ENCODE measurements around the gene RAB6A. TPM values are rescaled to one million over a fixed set of nuclear protein-coding genes. Genes with fewer than 3 reads are reported as not detected.

RAB6A gene
- total and polyA plus RNA-seq, 2 donors (not counting 3 experiments of a cell fraction or from before 2014, with no cell fraction given) = 45.0 to 130 TPM

DNA sequence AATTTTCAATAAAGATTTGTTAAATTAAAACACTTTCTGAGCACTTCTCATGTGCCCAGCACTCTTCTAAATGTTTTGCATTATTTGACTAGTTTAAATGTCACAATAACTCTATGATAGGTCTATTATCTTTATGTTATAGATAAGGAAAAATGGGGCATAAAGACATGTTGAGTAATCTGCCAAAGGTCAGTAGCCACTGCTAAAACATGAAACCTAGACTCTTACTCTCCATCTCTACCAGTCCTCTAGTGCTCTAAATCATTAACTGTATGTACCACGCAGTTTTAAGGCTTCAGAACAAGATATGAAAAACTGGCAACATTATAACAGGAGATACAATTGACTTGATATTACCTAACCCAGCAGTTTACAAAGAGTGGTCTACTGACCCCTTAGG lies 6.9 kb downstream of the RAB6A start:
- Histone ChIP-seq H3K4me2 (ENCODE audit: insufficient read depth, low read length) (no peak overlapping the region), H3K79me2 (ENCODE audit: control insufficient read depth, insufficient read depth, low read length) (peaks cover 96% of the 10 kb centered on the region), H3K4me3 (replicated peaks in 1 of 3; ENCODE audit: insufficient read depth in 1 of 3, low read depth in 1 of 3, low read length in 3 of 3) (no peak overlapping the region), H3K9me1 (replicated peaks; ENCODE audit: control insufficient read depth, extremely low read depth, insufficient read depth, low read length) (no peaks in the 10 kb centered on the region), H3K9ac (replicated peaks; ENCODE audit: extremely low read depth, insufficient read depth, low read length) (no peak overlapping the region), H3K9me3 (replicated peaks; ENCODE audit: control insufficient read depth, insufficient read depth, low read length) (no peaks in the 10 kb centered on the region), H3K27me3 (ENCODE audit: control insufficient read depth in 2 of 2, insufficient read depth in 2 of 2, low read length in 2 of 2) (no peaks in the 10 kb centered on the region), H3K4me1 (ENCODE audit: control insufficient read depth, extremely low read depth, insufficient read depth, low read length) (peaks cover 13% of the 10 kb centered on the region), H2AFZ (ENCODE audit: low read depth, low read length) (no peak overlapping the region), H3K36me3 (ENCODE audit: control insufficient read depth in 2 of 2, extremely low read depth in 1 of 2, insufficient read depth in 2 of 2, low read length in 2 of 2) (peaks cover 0 to 5% of the 10 kb centered on the region in 2 experiments), H3K27ac (ENCODE audit: insufficient read depth, low read depth, low read length) (no peak overlapping the region), H4K20me1 (replicated peaks; ENCODE audit: control insufficient read depth, extremely low read depth, insufficient read depth, low read length) (peaks cover 27% of the 10 kb centered on the region)
- no peak for TF ChIP-seq MYC (IDR thresholded peaks at IDR 0.05; ENCODE audit: low read depth, low read length)
- TF ChIP-seq POLR2AphosphoS5 (IDR thresholded peaks at IDR 0.05; ENCODE audit: insufficient read depth, low read depth, low read length) = no peak
- no peak for TF ChIP-seq POLR2A (IDR thresholded peaks at IDR 0.05; ENCODE audit: low read depth, low read length)
- ChIA-PET POLR2A (no interaction called here), CTCF (no interaction called here)
- dilution Hi-C loops (cut with MboI; ENCODE audit: extremely low pct_ligation_motif_present, low sequenced_read_pairs) = no loop called here
- no peak for FAIRE-seq
- DNase-seq (ENCODE audit: low read depth, low spot score) = no peak
- intact Hi-C loops (cut with micrococcal nuclease) = no loop called here
- BruUV-seq (replicated peaks) = no TSS peak

DNA sequence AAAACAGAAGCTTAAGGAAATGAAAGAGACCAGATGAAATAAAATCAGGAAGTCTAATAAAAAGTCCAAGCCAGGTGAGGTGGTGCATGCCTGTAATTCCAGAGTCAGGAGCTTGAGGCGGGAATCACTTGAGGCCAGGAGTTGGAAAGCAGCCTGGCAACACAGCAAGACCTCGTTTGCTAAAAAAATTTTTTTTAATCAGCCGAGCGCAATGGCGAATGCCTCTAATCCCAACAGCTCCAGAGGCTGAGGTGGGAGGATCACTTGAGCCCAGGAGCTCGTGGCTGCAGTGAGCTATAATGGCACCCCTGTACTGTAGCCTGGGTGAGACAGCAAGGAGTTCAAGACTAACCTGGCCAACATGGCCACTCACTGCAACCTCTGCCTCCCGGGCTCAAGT lies 8.0 kb downstream of the RAB6A start:
- no peak for DNase-seq (ENCODE audit: low read depth, low spot score)
- H3K4me3 ChIP-seq (replicated peaks in 1 of 3; ENCODE audit: insufficient read depth in 1 of 3, low read depth in 1 of 3, low read length in 3 of 3) = no peak overlapping the region
- no peaks in the 10 kb centered on the region for H3K27me3 ChIP-seq (ENCODE audit: control insufficient read depth in 2 of 2, insufficient read depth in 2 of 2, low read length in 2 of 2)
- intact Hi-C loops (cut with micrococcal nuclease) (no loop called here), dilution Hi-C loops (cut with MboI; ENCODE audit: extremely low pct_ligation_motif_present, low sequenced_read_pairs) (no loop called here)
- H2AFZ ChIP-seq (ENCODE audit: low read depth, low read length) = no peak overlapping the region
- BruUV-seq (replicated peaks) = no TSS peak
- no peaks in the 10 kb centered on the region for H3K9me3 ChIP-seq (replicated peaks; ENCODE audit: control insufficient read depth, insufficient read depth, low read length)
- H4K20me1 ChIP-seq (replicated peaks; ENCODE audit: control insufficient read depth, extremely low read depth, insufficient read depth, low read length) = peaks cover 22% of the 10 kb centered on the region
- no peak for FAIRE-seq
- POLR2A ChIA-PET = interaction anchor here (1.3 kb wide), 1 partner anchor 8 kb away, joined by 5 read pairs; the partner anchor contains the start of gene RAB6A
- no peaks in the 10 kb centered on the region for H3K9me1 ChIP-seq (replicated peaks; ENCODE audit: control insufficient read depth, extremely low read depth, insufficient read depth, low read length)
- H3K79me2 ChIP-seq (ENCODE audit: control insufficient read depth, insufficient read depth, low read length) = peaks cover 96% of the 10 kb centered on the region
- peaks cover 0 to 5% of the 10 kb centered on the region in 2 experiments for H3K36me3 ChIP-seq (ENCODE audit: control insufficient read depth in 2 of 2, extremely low read depth in 1 of 2, insufficient read depth in 2 of 2, low read length in 2 of 2)
- H3K4me2 ChIP-seq (ENCODE audit: insufficient read depth, low read length) = no peak overlapping the region
- no peak overlapping the region for H3K27ac ChIP-seq (ENCODE audit: insufficient read depth, low read depth, low read length)
- CTCF ChIA-PET = interaction anchor here (1.0 kb wide), 1 partner anchor 38 kb away, joined by 3 read pairs; no protein-coding TSS in a partner anchor
- no peak overlapping the region for H3K9ac ChIP-seq (replicated peaks; ENCODE audit: extremely low read depth, insufficient read depth, low read length)
- H3K4me1 ChIP-seq (ENCODE audit: control insufficient read depth, extremely low read depth, insufficient read depth, low read length) = peaks cover 3% of the 10 kb centered on the region
- TF ChIP-seq, protein P1, sequence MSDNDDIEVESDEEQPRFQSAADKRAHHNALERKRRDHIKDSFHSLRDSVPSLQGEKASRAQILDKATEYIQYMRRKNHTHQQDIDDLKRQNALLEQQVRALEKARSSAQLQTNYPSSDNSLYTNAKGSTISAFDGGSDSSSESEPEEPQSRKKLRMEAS (IDR thresholded peaks at IDR 0.05; ENCODE audit: insufficient read depth, insufficient read length) = no peak
- TF ChIP-seq POLR2AphosphoS5 (IDR thresholded peaks at IDR 0.05; ENCODE audit: insufficient read depth, low read depth, low read length) (no peak), EZH2 (IDR thresholded peaks at IDR 0.05; ENCODE audit: borderline replicate concordance, low read depth, low read length, severe bottlenecking) (no peak), POLR2A (IDR thresholded peaks at IDR 0.05; ENCODE audit: low read depth, low read length) (no peak), FOS (IDR thresholded peaks at IDR 0.05; ENCODE audit: borderline replicate concordance, insufficient read depth, low read length) (no peak), MYC (IDR thresholded peaks at IDR 0.05; ENCODE audit: low read depth, low read length) (no peak), JUN (IDR thresholded peaks at IDR 0.05; ENCODE audit: borderline replicate concordance, insufficient read depth, insufficient read length, low read depth) (no peak), GATA2 (IDR thresholded peaks at IDR 0.05; ENCODE audit: insufficient read depth, insufficient read length, low read depth, low read length) (no peak)
- TF ChIP-seq, protein P2, sequence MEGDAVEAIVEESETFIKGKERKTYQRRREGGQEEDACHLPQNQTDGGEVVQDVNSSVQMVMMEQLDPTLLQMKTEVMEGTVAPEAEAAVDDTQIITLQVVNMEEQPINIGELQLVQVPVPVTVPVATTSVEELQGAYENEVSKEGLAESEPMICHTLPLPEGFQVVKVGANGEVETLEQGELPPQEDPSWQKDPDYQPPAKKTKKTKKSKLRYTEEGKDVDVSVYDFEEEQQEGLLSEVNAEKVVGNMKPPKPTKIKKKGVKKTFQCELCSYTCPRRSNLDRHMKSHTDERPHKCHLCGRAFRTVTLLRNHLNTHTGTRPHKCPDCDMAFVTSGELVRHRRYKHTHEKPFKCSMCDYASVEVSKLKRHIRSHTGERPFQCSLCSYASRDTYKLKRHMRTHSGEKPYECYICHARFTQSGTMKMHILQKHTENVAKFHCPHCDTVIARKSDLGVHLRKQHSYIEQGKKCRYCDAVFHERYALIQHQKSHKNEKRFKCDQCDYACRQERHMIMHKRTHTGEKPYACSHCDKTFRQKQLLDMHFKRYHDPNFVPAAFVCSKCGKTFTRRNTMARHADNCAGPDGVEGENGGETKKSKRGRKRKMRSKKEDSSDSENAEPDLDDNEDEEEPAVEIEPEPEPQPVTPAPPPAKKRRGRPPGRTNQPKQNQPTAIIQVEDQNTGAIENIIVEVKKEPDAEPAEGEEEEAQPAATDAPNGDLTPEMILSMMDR (IDR thresholded peaks at IDR 0.05; ENCODE audit: extremely low read depth in 1 of 2, insufficient read depth in 1 of 2, low read depth in 1 of 2, low read length in 2 of 2) = no peak
